Measurements from ENCODE around the gene GLP2R. TPM values are rescaled to one million over a fixed set of nuclear protein-coding genes. Genes with fewer than 3 reads are reported as not detected.
"Not testable (repeated sequence)": the region's sequence is repeated elsewhere in the genome, so short reads cannot be mapped to it uniquely, and the experiment has no call there.

The GLP2R gene, protein sequence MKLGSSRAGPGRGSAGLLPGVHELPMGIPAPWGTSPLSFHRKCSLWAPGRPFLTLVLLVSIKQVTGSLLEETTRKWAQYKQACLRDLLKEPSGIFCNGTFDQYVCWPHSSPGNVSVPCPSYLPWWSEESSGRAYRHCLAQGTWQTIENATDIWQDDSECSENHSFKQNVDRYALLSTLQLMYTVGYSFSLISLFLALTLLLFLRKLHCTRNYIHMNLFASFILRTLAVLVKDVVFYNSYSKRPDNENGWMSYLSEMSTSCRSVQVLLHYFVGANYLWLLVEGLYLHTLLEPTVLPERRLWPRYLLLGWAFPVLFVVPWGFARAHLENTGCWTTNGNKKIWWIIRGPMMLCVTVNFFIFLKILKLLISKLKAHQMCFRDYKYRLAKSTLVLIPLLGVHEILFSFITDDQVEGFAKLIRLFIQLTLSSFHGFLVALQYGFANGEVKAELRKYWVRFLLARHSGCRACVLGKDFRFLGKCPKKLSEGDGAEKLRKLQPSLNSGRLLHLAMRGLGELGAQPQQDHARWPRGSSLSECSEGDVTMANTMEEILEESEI
- total RNA-seq: 1 to 10 TPM in 1 of 4 donors, not detected in 3; 1.1 TPM

DNA sequence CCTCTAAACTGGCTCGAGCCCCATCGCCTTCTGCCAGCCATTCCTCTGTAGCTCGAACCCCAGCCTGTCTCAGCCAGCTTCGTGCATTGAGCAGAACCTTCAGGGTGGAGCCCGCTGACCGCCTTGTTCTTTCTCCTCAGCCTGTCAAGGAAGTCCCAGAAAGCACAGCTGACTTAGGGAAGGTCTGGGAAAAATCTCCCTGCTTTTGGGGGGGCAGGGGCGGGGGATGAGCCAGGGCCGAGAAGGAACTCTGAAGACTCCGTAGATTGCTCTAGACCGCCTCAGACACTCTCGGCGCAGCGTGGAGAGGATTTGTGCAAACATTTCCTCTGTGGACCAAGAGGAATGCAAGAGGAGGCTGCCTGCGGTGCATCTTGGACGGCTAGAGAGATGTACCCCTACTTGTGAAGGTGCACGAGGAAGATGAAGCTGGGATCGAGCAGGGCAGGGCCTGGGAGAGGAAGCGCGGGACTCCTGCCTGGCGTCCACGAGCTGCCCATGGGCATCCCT, at the start of gene GLP2R:
Gene GLP2R, plus strand, starts transcription at position 284 of the 510 bp plus-strand sequence. Its CDS starts 140 bp downstream, at position 424.
- Histone ChIP-seq H3K9me3 (no peaks in the 10 kb centered on the region), H3K27ac (no peak within 1 kb of the TSS), H3K27me3 (no peaks in the 10 kb centered on the region), H3K4me1 (no peaks in the 10 kb centered on the region), H3K4me3 (no peak within 1 kb of the TSS), H3K36me3 (no peaks in the 10 kb centered on the region)
- in situ Hi-C loops (cut with MboI; ENCODE audit: low sequenced_read_pairs in 4 of 4) (no loop called here), intact Hi-C loops (cut with DNase I; ENCODE audit: low total_unique reads) (no loop called here)
- ATAC-seq (no peak), DNase-seq (no peak)
- no peak for TF ChIP-seq POLR2A (IDR thresholded peaks at IDR 0.05)
- TF ChIP-seq, protein P1, sequence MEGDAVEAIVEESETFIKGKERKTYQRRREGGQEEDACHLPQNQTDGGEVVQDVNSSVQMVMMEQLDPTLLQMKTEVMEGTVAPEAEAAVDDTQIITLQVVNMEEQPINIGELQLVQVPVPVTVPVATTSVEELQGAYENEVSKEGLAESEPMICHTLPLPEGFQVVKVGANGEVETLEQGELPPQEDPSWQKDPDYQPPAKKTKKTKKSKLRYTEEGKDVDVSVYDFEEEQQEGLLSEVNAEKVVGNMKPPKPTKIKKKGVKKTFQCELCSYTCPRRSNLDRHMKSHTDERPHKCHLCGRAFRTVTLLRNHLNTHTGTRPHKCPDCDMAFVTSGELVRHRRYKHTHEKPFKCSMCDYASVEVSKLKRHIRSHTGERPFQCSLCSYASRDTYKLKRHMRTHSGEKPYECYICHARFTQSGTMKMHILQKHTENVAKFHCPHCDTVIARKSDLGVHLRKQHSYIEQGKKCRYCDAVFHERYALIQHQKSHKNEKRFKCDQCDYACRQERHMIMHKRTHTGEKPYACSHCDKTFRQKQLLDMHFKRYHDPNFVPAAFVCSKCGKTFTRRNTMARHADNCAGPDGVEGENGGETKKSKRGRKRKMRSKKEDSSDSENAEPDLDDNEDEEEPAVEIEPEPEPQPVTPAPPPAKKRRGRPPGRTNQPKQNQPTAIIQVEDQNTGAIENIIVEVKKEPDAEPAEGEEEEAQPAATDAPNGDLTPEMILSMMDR (IDR thresholded peaks at IDR 0.05 in 4 of 5, conservative IDR thresholded peaks at IDR 0.05 in 1 of 5): no peak

DNA sequence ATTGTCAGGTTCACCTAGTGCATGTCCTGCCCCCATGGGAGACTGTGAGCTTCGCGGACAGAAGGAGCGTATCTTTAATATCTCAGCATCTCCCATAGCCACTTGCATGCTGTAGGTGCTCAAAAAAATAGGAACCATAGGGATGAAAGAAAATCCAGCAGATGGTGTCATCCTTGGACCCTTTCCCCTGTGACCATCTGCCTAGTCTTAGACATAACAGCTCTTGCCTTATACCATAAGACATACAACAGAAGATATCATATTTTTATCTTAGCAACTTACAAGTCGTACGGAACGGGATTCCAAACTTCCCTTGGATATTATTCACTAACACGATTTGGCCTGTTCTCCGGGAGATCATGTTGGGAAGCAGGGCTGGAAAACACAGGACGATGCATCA, 48.8 kb upstream of the GLP2R start:
- ATAC-seq (no peak), DNase-seq (no peak)
- intact Hi-C loops (cut with DNase I; ENCODE audit: low total_unique reads) (no loop called here), in situ Hi-C loops (cut with MboI; ENCODE audit: low sequenced_read_pairs in 4 of 4) (no loop called here)
- Histone ChIP-seq H3K36me3 (no peaks in the 10 kb centered on the region), H3K9me3 (no peaks in the 10 kb centered on the region), H3K27ac (no peak overlapping the region), H3K4me1 (no peaks in the 10 kb centered on the region), H3K27me3 (no peaks in the 10 kb centered on the region), H3K4me3 (no peak overlapping the region)
- no peak for TF ChIP-seq POLR2A (IDR thresholded peaks at IDR 0.05)
- TF ChIP-seq, protein P1 (IDR thresholded peaks at IDR 0.05 in 4 of 5, conservative IDR thresholded peaks at IDR 0.05 in 1 of 5): no peak

DNA sequence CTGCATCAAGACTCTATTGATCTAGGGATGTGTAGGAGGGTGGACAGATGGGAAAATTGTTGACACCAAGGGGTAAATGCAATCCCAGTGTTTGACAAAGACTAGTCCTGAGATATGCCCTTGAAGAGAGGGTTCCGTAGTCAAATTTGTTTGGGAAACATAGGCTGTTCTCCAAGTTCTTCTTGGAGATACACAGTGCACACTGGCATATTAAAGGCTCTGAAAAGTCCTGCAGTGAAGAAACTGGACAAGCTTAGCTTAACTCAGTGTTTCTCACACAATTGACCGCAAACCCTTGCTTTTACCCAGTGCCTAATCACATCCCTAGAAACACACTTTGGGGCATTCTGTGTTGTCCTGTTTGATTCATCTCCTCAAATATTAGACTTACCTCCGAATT, 45.2 kb upstream of the GLP2R start:
- Histone ChIP-seq H3K9me3 (no peaks in the 10 kb centered on the region), H3K4me3 (no peak overlapping the region), H3K27me3 (no peaks in the 10 kb centered on the region), H3K4me1 (peaks cover 11 to 17% of the 10 kb centered on the region in 2 donors), H3K36me3 (no peaks in the 10 kb centered on the region), H3K27ac (no peak overlapping the region)
- intact Hi-C loops (cut with DNase I; ENCODE audit: low total_unique reads) (no loop called here), in situ Hi-C loops (cut with MboI; ENCODE audit: low sequenced_read_pairs in 4 of 4) (no loop called here)
- DNase-seq: no peak
- no peak for ATAC-seq
- TF ChIP-seq, protein P1 (IDR thresholded peaks at IDR 0.05 in 4 of 5, conservative IDR thresholded peaks at IDR 0.05 in 1 of 5): no peak
- TF ChIP-seq POLR2A (IDR thresholded peaks at IDR 0.05): no peak

DNA sequence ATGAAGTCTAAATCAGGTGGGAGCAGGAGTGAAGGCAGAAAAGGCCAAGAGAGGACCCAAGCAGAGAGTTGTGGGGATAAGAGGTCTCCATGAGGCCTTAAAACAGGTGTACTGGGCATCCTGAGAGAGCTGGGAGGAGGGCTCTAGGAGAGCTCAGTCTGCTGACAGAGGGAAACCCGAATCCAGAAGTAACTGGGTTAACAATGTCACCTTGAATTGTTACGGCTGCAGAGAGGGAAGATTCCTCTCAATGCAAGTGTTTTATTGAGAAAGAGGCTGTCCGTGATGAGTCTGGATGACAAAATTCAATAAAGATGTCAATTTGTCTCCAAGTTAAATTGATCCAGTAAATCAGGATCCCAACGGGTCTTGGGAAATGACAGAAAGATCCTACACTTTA, 42.7 kb upstream of the GLP2R start:
- in situ Hi-C loops (cut with MboI; ENCODE audit: low sequenced_read_pairs in 4 of 4): no loop called here
- Histone ChIP-seq H3K4me1 (peaks cover 11 to 20% of the 10 kb centered on the region in 2 donors), H3K9me3 (no peaks in the 10 kb centered on the region), H3K27ac (no peak overlapping the region), H3K27me3 (no peaks in the 10 kb centered on the region), H3K36me3 (no peaks in the 10 kb centered on the region), H3K4me3 (no peak overlapping the region)
- intact Hi-C loops (cut with DNase I; ENCODE audit: low total_unique reads): no loop called here
- ATAC-seq: peak in 1 of 2 donors; percentile 56
- no peak for TF ChIP-seq POLR2A (IDR thresholded peaks at IDR 0.05)
- TF ChIP-seq, protein P1 (IDR thresholded peaks at IDR 0.05 in 4 of 5, conservative IDR thresholded peaks at IDR 0.05 in 1 of 5): no peak
- no peak for DNase-seq

DNA sequence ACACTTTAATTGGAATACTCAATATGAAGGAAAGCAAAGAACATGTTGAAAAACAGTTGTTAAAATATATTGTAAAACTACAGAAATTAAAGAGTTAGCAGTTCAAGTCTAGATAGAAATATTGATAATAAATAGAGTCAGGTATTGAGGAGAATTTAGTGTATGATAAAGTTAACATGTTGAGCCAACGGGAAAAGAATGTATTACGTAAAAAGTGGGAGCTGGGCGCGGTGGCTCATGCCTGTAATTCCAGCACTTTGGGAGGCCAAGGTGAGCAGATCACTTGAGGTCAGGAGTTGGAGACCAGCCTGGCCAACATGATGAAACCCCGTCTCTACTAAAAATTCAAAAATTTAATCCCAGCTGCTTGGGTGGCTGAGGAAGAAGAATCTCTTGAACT, 42.3 kb upstream of the GLP2R start:
- H3K4me3 ChIP-seq; H3K36me3 ChIP-seq; H3K27ac ChIP-seq; ATAC-seq; H3K9me3 ChIP-seq; intact Hi-C loops (cut with DNase I; ENCODE audit: low total_unique reads); H3K27me3 ChIP-seq; in situ Hi-C loops (cut with MboI; ENCODE audit: low sequenced_read_pairs in 4 of 4); DNase-seq: not testable (repeated sequence)
- H3K4me1 ChIP-seq: peaks cover 13 to 24% of the 10 kb centered on the region in 2 donors

Data from gastrocnemius medialis (tissue), 4 donors.